HG03432 (cell line): ENCODE measurements around the gene SCUBE2.

Experiments used
- ATAC-seq: cut with Tn5 transposase; IDR thresholded peaks from one replicate; pipeline ENCODE4 v1.9.1; 2021; ENCODE audit warnings: mild to moderate bottlenecking, moderate library complexity; ENCODE audit not compliant: unreplicated experiment

Gene SCUBE2

DNA sequence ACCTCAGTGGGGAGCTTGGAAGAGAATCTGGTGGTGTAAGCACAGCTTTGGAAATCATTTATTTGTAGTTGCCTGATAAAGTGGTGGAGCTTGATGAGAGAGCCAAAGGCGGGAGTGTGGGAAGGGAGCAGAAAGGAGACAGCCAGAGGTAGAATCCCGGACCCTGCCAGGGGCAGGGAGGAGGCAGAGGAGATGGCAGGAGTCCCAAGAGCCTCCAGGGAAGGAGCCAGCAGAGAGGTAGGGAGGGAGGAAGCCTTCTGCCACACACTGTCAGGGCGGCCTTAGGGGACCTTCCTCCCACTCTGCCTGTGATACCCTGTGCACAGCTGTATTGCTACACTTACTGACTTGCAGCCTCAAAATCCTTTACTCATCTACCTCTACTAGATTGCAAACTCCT, 15.4 kb downstream of the SCUBE2 start:
- ATAC-seq: no peak

GRCh38 chr11:9075556-9075955, 15.8 kb downstream of the SCUBE2 start:
- no peak for ATAC-seq

- no peak for ATAC-seq
Measured at GRCh38 chr11:9074338-9075029, 16.9 kb downstream of the SCUBE2 start.

DNA sequence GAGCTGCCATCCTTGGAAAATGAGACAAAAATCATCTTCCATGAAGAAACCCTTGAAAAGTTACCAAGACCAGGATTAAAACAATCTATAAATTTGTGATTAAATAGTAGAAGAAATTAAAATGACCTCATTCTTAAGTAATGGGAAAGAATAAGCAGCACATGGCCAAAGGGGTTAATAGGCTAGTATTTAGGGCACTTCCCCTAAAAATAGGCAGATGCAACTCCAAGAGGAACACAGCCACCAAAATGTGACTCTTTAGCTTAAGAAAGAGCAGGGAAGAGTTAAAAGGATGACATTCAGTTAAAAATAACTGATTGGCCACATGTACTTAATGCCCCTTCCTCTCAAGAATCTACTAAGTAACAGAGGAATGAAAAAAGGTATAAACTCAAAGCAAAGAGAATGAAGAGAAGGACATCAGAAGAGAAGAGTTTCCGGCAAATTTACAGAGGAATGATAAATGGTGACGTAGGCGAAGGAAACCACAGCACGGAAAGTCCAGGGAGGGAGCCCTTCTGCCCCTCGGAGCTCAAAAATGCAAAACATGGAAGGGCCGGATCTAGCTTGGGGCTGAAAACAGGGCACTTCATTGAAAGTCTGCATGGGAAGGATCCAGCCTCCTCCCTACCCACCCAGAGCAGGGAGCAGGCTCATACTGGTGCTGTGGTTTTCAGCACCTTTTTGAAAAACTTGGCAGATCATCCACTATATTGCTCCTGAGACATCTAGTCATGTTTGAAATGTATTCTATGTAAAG, 17.8 kb downstream of the SCUBE2 start:
- no peak for ATAC-seq

GRCh38 chr11:9072626-9073176, 18.7 kb downstream of the SCUBE2 start:
- no peak for ATAC-seq

DNA sequence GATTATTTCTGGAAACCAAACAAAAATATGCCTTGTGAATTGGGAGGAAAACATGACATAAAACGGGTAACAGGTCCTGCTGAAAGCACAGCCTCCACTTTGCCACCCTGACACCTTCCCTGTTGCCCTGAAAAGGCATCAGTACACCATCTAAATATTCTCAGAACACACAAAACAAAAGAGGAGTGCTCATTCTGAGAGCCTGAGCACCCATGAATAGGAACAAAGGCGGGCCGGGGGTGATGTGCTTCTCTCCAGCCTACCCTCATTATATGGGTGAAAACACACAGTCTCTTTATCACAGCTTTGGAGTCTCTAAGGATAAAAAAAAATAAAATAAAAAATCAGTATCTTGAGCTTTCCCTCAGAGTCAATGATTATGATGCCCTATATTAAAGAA, 19.7 kb downstream of the SCUBE2 start:
- no peak for ATAC-seq

DNA sequence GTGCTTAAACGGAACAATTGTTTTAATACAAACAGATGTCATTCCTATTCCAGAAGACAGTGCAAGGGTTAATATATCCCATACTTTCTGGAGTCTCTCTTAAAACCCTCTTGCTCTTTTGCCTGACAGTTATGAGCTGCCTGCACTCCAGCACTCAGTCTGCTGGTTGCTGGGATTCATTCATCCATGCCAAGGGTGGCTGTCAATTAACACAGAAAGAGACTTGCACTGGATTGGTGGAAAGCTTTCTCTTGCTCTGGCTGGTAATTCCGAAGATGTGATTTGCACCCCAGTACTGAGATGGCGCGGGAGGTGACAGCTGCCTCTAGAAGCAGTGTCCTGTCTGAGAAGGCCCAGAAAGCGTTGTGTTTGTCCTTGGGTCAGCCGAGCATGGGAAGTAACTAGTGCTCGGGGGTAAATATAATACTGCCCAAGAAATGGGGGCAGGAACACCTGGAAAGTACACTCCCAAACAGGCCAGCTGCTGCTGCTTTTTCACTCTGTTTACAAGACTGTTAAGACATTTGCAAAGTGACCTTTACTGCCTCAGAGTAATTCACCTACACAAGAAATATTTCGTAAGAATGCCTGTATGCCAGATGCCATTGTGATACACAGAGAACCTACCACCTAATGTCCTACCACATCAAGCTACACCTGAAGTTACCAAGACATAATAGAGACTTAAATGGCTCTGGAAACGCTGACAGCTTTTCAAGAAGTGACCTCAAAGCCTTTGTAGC, 20.5 kb downstream of the SCUBE2 start:
- ATAC-seq: no peak

DNA sequence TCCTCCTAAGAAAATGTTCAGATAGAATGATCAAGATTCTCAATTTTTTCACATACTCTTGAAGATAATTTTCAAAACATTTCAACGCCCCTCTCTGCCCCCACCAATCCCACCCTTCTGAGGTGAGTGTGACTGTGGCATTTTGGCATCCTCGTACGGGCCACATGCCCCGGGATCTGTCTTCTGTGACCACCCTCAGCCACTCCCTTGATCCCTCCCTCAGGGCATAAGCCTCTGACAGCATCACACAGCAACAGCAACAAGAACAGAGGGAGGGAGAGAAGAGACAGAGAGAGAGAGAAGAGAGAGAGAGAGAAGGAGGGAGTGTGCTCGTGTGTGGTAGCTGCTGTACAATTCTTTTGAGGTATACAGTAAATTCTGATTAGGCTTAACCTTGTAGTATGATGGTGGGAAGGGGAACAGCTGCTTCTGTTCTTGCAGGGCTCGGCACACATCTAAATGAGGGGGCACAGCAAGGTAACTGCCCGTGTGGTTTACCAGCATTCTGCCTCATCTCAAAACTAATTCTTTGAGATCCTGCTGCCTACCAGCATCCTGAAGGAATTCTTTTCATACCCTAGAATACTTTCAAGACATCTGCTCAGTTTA, 21.4 kb downstream of the SCUBE2 start:
- ATAC-seq: no peak

DNA sequence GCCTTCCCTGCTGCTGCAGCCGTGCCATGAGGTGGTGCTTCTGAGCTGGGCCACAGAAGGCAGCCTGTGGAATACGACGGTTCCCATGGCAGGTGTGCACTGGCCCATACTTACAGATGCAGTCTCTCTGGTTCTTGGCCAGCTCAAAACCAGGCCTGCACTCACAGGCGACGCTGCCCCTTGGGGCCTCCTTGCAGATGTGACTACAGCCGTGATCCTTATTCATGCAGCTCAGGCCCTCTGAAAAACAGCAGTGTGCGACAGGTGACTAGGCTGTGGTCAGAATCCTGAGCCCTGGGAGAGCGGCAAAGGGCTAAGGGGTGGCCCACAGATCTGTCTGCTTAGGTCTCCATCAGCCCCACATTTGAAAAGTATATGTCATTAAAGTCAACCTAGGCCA, 22.1 kb downstream of the SCUBE2 start:
- ATAC-seq: no peak

GRCh38 chr11:9066433-9066925, 24.9 kb downstream of the SCUBE2 start:
- no peak for ATAC-seq

GRCh38 chr11:9065607-9066432, 25.6 kb downstream of the SCUBE2 start:
- ATAC-seq: no peak

DNA sequence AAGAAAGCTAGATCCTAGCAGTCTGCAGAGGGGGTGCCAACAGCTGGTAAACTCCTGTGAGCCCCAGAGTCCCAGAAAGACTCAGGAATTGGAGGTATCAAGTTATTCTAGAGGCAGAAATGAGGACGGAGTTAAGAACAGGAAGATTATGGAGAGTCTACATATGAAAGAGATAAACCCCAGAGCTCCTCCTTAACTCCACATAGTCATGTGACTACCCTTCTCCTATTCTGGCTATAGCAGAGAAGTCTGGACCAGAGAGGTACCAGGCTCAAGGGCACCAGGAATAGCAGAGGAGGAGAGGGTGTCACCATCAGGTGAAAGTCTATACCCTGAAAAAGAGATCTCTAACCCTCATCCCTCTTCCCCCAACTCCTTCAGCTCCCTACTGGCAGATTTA, 29.6 kb downstream of the SCUBE2 start:
- ATAC-seq: no peak

DNA sequence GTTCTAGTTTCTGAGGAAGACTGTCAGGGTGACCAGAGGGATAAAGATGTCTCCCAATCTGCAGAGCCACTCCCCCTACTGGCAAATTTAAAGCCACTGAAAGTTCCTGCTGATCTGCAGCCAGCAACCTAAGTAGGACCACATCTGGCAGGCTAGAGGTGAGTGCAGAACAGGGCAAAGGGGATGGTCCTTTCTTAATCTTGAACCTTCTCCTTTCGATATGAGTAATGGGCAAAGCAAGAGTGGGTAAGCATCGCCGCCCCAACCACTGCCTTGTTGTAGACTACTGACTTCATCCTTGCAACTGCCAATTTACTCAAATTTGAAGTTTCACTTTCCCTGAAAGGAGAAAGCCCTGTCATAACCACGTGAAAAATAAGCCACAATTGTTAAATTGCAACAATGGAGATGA, 30.7 kb downstream of the SCUBE2 start:
- ATAC-seq: peak; percentile 99

DNA sequence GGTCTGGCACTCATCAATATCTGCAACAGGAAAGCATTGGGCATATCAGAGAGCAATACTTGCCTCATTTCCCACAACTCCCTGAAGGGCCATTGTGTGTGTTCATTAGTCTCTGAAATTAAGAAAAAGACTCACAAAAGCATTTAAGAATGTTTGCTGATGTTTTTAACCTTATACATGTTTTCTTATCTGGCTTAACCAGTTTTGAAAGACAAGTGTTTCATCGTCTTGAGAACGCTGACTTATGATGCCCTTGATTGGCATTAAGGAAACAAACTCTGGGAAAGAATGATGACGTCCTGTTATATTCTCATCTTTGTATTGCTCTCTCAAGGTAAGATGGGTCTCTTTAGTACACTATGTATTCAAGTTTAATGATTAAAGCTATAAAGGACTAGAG, 32.0 kb downstream of the SCUBE2 start:
- ATAC-seq: no peak

DNA sequence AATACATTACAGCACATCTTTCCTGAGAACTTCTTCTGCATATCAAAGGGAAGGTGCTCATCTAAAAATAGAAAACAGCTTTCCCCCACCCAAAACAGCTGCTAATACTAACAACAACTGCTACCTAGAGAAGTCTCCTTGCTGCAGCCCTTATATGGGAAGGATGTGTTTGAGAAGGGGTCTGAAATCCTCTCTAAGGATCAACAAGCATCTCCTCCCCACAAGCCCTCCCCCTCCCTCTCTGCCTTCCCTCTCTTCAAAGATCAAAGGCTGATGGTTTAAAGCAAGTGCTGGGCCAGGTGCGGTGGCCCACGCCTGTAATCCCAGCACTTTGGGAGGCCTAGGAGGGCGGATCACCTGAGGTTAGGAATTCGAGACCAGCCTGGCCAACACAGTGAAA, 33.5 kb downstream of the SCUBE2 start:
- no peak for ATAC-seq

- no peak for ATAC-seq
Measured at GRCh38 chr11:9057007-9057406, 34.4 kb downstream of the SCUBE2 start.

GRCh38 chr11:9056467-9056866, 34.9 kb downstream of the SCUBE2 start:
- no peak for ATAC-seq

- no peak for ATAC-seq
Measured at GRCh38 chr11:9053316-9054035, 37.9 kb downstream of the SCUBE2 start.

- ATAC-seq: no peak
Measured at GRCh38 chr11:9052316-9052715, 39.1 kb downstream of the SCUBE2 start.
